ENCODE measurements around the gene CREBZF.

- TF ChIP-seq, protein P1, sequence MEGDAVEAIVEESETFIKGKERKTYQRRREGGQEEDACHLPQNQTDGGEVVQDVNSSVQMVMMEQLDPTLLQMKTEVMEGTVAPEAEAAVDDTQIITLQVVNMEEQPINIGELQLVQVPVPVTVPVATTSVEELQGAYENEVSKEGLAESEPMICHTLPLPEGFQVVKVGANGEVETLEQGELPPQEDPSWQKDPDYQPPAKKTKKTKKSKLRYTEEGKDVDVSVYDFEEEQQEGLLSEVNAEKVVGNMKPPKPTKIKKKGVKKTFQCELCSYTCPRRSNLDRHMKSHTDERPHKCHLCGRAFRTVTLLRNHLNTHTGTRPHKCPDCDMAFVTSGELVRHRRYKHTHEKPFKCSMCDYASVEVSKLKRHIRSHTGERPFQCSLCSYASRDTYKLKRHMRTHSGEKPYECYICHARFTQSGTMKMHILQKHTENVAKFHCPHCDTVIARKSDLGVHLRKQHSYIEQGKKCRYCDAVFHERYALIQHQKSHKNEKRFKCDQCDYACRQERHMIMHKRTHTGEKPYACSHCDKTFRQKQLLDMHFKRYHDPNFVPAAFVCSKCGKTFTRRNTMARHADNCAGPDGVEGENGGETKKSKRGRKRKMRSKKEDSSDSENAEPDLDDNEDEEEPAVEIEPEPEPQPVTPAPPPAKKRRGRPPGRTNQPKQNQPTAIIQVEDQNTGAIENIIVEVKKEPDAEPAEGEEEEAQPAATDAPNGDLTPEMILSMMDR (conservative IDR thresholded peaks at IDR 0.05) = no peak
- TF ChIP-seq EZH2 (IDR thresholded peaks at IDR 0.05; ENCODE audit: low read depth) = no peak
These were observed 45.4 kb downstream of the CREBZF start for GRCh38 chr11:85619499-85619898.
